ENCODE results near the gene ESRRA.

The ESRRA gene

DNA sequence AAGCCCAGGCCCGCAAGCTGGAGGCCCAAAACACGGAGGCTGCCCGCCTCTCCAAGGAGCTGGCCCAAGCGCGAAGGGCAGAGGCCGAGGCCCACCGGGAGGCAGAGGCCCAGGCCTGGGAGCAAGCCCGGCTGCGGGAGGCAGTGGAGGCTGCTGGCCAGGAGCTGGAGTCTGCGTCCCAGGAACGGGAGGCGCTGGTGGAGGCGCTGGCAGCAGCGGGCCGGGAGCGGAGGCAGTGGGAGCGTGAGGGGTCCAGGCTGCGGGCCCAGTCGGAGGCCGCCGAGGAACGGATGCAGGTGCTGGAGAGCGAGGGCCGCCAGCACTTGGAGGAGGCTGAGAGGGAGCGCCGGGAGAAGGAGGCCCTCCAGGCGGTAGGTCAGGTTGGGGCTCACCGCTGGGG lies 39.5 kb downstream of the ESRRA start:
- no peaks in the 10 kb centered on the region for H3K79me1 ChIP-seq (replicated peaks; ENCODE audit: low read length, poor library complexity, severe bottlenecking)
- H3K18ac ChIP-seq (ENCODE audit: low read depth in 1 of 2, low read length in 2 of 2), result no peak overlapping the region
- no peak overlapping the region for H2BK15ac ChIP-seq (ENCODE audit: low read depth, poor library complexity, severe bottlenecking)
- 95% methylated on average over 28 of the region's 28 CpGs for whole genome bisulfite sequencing
- no peak overlapping the region for H3K27ac ChIP-seq (ENCODE audit: low read length, poor library complexity, severe bottlenecking)
- H2BK5ac ChIP-seq (ENCODE audit: low read depth, low read length, poor library complexity, severe bottlenecking), result no peak overlapping the region
- no peak overlapping the region for H4K91ac ChIP-seq (ENCODE audit: low read length)
- no peak overlapping the region for H3K9ac ChIP-seq (ENCODE audit: low read length)
- H3K9me3 ChIP-seq (ENCODE audit: control insufficient read depth, low read length), result no peaks in the 10 kb centered on the region
- H2BK12ac ChIP-seq (ENCODE audit: low read length in 2 of 2), result no peak overlapping the region
- H2BK120ac ChIP-seq (ENCODE audit: low read depth, low read length), result no peak overlapping the region
- peaks cover 17% of the 10 kb centered on the region for H3K4me1 ChIP-seq (ENCODE audit: control insufficient read depth, insufficient read depth, low read depth, low read length)
- H4K8ac ChIP-seq (ENCODE audit: low read length), result no peak overlapping the region
- no peak overlapping the region for H2AFZ ChIP-seq (ENCODE audit: low read depth, low read length)
- no peaks in the 10 kb centered on the region for H3K36me3 ChIP-seq (ENCODE audit: control insufficient read depth in 1 of 2, insufficient read depth in 2 of 2, low read depth in 1 of 2, low read length in 2 of 2)
- no peak overlapping the region for H3K4me3 ChIP-seq (ENCODE audit: insufficient read depth in 1 of 2, low read depth in 1 of 2, low read length in 2 of 2)
- H2AK5ac ChIP-seq (ENCODE audit: low read length, severe bottlenecking), result no peak overlapping the region
- H3K4ac ChIP-seq (ENCODE audit: low read depth in 1 of 2, low read length in 2 of 2), result no peak overlapping the region
- peaks cover 0 to 19% of the 10 kb centered on the region in 2 experiments for H3K27me3 ChIP-seq (ENCODE audit: control insufficient read depth in 1 of 2, insufficient read depth in 1 of 2, low read length in 2 of 2)
- no peak overlapping the region for H3K14ac ChIP-seq (ENCODE audit: low read length in 2 of 2)
- DNase-seq, result no peak
- H3K4me2 ChIP-seq (ENCODE audit: low read length, poor library complexity, severe bottlenecking), result no peak overlapping the region
- no peak overlapping the region for H3K23ac ChIP-seq (ENCODE audit: low read length in 2 of 2)

DNA sequence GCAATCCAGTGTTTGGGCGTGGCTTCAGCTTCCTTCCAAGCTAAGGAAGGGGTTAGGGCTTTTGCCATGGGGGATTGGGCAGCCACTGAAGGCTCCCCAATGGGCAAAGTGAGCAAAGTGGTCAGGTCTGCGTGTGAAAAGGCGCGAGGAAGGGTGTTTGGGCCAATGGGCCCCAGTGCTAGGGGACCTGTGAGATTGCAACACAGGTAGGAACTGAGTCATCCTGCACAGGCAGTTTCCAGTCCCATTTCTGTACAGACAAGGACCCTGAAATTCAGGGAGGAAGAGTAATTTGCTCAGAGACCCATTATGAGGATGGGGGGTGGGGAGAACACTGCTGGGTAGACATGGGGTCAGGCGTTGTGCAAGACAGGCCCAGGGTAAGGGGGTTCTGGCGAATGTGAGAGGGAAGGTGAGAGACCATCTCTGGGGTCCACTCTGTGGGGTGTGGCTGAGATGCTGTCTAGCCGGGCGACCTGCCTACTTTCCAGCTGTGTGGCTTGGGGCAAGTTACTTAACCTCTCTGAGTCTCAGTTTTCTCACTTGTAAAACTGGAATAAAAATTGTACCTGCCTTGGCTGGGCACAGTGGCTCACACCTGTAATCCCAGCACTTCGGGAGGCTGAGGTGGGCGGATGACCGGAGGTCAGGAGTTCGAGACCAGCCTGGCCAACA lies 42.0 kb downstream of the ESRRA start:
- H4K8ac ChIP-seq (ENCODE audit: low read length), result peak overlapping the region; percentile 14
- H3K27ac ChIP-seq (ENCODE audit: low read length, poor library complexity, severe bottlenecking), result no peak overlapping the region
- H2BK120ac ChIP-seq (ENCODE audit: low read depth, low read length), result no peak overlapping the region
- no peak overlapping the region for H4K91ac ChIP-seq (ENCODE audit: low read length)
- H3K4me2 ChIP-seq (ENCODE audit: low read length, poor library complexity, severe bottlenecking), result no peak overlapping the region
- H3K9me3 ChIP-seq (ENCODE audit: control insufficient read depth, low read length), result no peaks in the 10 kb centered on the region
- H3K4ac ChIP-seq (ENCODE audit: low read depth in 1 of 2, low read length in 2 of 2), result no peak overlapping the region
- no peak overlapping the region for H3K14ac ChIP-seq (ENCODE audit: low read length in 2 of 2)
- peaks cover 9% of the 10 kb centered on the region for H3K4me1 ChIP-seq (ENCODE audit: control insufficient read depth, insufficient read depth, low read depth, low read length)
- peak; percentile 23 for DNase-seq
- no peak overlapping the region for H3K18ac ChIP-seq (ENCODE audit: low read depth in 1 of 2, low read length in 2 of 2)
- H3K27me3 ChIP-seq (ENCODE audit: control insufficient read depth in 1 of 2, insufficient read depth in 1 of 2, low read length in 2 of 2), result peaks cover 0 to 7% of the 10 kb centered on the region in 2 experiments
- no peak overlapping the region for H2BK15ac ChIP-seq (ENCODE audit: low read depth, poor library complexity, severe bottlenecking)
- 86% methylated on average over 12 of the region's 12 CpGs for whole genome bisulfite sequencing
- H2BK12ac ChIP-seq (ENCODE audit: low read length in 2 of 2), result peak overlapping the region in 1 of 2 experiments; percentile 44
- H3K23ac ChIP-seq (ENCODE audit: low read length in 2 of 2), result no peak overlapping the region
- H3K4me3 ChIP-seq (ENCODE audit: insufficient read depth in 1 of 2, low read depth in 1 of 2, low read length in 2 of 2), result no peak overlapping the region
- H3K36me3 ChIP-seq (ENCODE audit: control insufficient read depth in 1 of 2, insufficient read depth in 2 of 2, low read depth in 1 of 2, low read length in 2 of 2), result no peaks in the 10 kb centered on the region
- no peak overlapping the region for H2AFZ ChIP-seq (ENCODE audit: low read depth, low read length)
- H3K9ac ChIP-seq (ENCODE audit: low read length), result no peak overlapping the region
- H2AK5ac ChIP-seq (ENCODE audit: low read length, severe bottlenecking), result no peak overlapping the region
- no peaks in the 10 kb centered on the region for H3K79me1 ChIP-seq (replicated peaks; ENCODE audit: low read length, poor library complexity, severe bottlenecking)
- no peak overlapping the region for H2BK5ac ChIP-seq (ENCODE audit: low read depth, low read length, poor library complexity, severe bottlenecking)

DNA sequence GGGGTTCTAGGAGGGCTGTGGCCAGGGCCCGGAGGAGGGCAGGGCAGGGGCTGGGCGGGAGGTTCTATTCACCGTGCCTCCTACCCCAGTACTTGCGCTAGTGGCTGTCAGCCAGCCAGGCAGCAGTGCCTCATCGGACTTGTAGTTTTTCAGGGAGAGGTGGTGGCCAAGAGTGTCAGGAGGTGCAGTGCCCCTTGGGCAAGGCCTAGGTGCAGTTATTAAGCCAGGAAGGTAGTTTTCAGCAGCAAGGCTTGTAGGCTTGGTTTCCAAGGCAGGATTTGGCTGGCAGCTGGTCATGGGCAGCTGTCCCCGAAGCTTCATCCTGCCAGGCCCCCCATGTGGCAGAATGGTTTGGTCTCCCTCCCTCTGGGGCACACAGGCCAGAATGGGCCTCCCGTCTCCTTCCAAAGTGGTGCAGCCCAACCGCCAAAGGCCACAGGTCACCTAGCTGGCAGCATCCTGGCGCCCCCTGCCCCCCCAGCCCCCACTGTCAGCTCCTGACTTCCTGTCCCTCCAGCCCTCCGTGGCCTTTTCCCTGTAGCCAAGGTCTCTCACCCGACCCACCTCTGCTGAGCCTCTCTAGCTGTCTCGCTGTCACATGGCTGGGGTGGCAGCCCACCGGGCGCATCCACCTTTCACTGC lies 43.2 kb downstream of the ESRRA start:
- WGBS, result 68% methylated on average over 14 of the region's 14 CpGs

DNA sequence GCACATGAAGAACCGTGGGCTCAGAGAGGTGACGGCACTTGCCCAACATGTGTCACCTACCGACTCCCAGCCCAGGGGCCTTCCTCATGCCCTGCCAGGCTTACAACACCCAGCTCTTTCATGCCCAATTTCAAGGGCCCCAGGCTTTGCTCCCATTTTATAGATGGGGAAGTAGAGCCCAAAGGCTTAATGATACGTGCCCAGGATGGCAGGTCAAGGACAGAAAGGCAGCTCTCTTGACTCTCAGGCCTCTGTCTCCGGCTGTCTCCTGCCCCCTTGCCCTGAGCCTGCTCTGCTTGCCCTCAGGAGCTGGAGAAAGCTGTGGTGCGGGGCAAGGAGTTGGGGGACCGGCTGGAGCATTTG lies 43.7 kb downstream of the ESRRA start:
- no peak overlapping the region for H3K23ac ChIP-seq (ENCODE audit: low read length in 2 of 2)
- no peak for DNase-seq
- H3K4me1 ChIP-seq (ENCODE audit: control insufficient read depth, insufficient read depth, low read depth, low read length), result peaks cover 7% of the 10 kb centered on the region
- H2BK5ac ChIP-seq (ENCODE audit: low read depth, low read length, poor library complexity, severe bottlenecking), result no peak overlapping the region
- H3K9me3 ChIP-seq (ENCODE audit: control insufficient read depth, low read length), result no peaks in the 10 kb centered on the region
- no peak overlapping the region for H3K27ac ChIP-seq (ENCODE audit: low read length, poor library complexity, severe bottlenecking)
- H3K18ac ChIP-seq (ENCODE audit: low read depth in 1 of 2, low read length in 2 of 2), result no peak overlapping the region
- no peak overlapping the region for H4K91ac ChIP-seq (ENCODE audit: low read length)
- WGBS, result 92% methylated on average over 7 of the region's 7 CpGs
- no peaks in the 10 kb centered on the region for H3K79me1 ChIP-seq (replicated peaks; ENCODE audit: low read length, poor library complexity, severe bottlenecking)
- no peak overlapping the region for H2BK12ac ChIP-seq (ENCODE audit: low read length in 2 of 2)
- no peak overlapping the region for H3K4ac ChIP-seq (ENCODE audit: low read depth in 1 of 2, low read length in 2 of 2)
- no peak overlapping the region for H2AK5ac ChIP-seq (ENCODE audit: low read length, severe bottlenecking)
- no peak overlapping the region for H3K4me3 ChIP-seq (ENCODE audit: insufficient read depth in 1 of 2, low read depth in 1 of 2, low read length in 2 of 2)
- no peak overlapping the region for H4K8ac ChIP-seq (ENCODE audit: low read length)
- H3K27me3 ChIP-seq (ENCODE audit: control insufficient read depth in 1 of 2, insufficient read depth in 1 of 2, low read length in 2 of 2), result peaks cover 0 to 12% of the 10 kb centered on the region in 2 experiments
- H2AFZ ChIP-seq (ENCODE audit: low read depth, low read length), result no peak overlapping the region
- H2BK15ac ChIP-seq (ENCODE audit: low read depth, poor library complexity, severe bottlenecking), result no peak overlapping the region
- no peak overlapping the region for H3K4me2 ChIP-seq (ENCODE audit: low read length, poor library complexity, severe bottlenecking)
- H3K14ac ChIP-seq (ENCODE audit: low read length in 2 of 2), result peak overlapping the region in 1 of 2 experiments; percentile 30
- no peak overlapping the region for H2BK120ac ChIP-seq (ENCODE audit: low read depth, low read length)
- no peaks in the 10 kb centered on the region for H3K36me3 ChIP-seq (ENCODE audit: control insufficient read depth in 1 of 2, insufficient read depth in 2 of 2, low read depth in 1 of 2, low read length in 2 of 2)
- H3K9ac ChIP-seq (ENCODE audit: low read length), result no peak overlapping the region

More for the DNA sequence above, 43.2 kb downstream of the ESRRA start:
- Histone ChIP-seq H3K23ac (ENCODE audit: low read length in 2 of 2) (no peak overlapping the region), H3K4ac (ENCODE audit: low read depth in 1 of 2, low read length in 2 of 2) (no peak overlapping the region), H3K18ac (ENCODE audit: low read depth in 1 of 2, low read length in 2 of 2) (no peak overlapping the region), H2BK12ac (ENCODE audit: low read length in 2 of 2) (no peak overlapping the region), H3K79me1 (replicated peaks; ENCODE audit: low read length, poor library complexity, severe bottlenecking) (no peaks in the 10 kb centered on the region), H3K9me3 (ENCODE audit: control insufficient read depth, low read length) (no peaks in the 10 kb centered on the region), H3K4me1 (ENCODE audit: control insufficient read depth, insufficient read depth, low read depth, low read length) (peaks cover 7% of the 10 kb centered on the region), H2BK15ac (ENCODE audit: low read depth, poor library complexity, severe bottlenecking) (no peak overlapping the region), H4K91ac (ENCODE audit: low read length) (no peak overlapping the region), H3K4me3 (ENCODE audit: insufficient read depth in 1 of 2, low read depth in 1 of 2, low read length in 2 of 2) (no peak overlapping the region), H3K9ac (ENCODE audit: low read length) (no peak overlapping the region), H2AK5ac (ENCODE audit: low read length, severe bottlenecking) (no peak overlapping the region), H2BK120ac (ENCODE audit: low read depth, low read length) (peak overlapping the region; percentile 9), H3K27ac (ENCODE audit: low read length, poor library complexity, severe bottlenecking) (no peak overlapping the region), H3K4me2 (ENCODE audit: low read length, poor library complexity, severe bottlenecking) (no peak overlapping the region), H3K36me3 (ENCODE audit: control insufficient read depth in 1 of 2, insufficient read depth in 2 of 2, low read depth in 1 of 2, low read length in 2 of 2) (no peaks in the 10 kb centered on the region), H3K14ac (ENCODE audit: low read length in 2 of 2) (peak overlapping the region in 1 of 2 experiments; percentile 30), H3K27me3 (ENCODE audit: control insufficient read depth in 1 of 2, insufficient read depth in 1 of 2, low read length in 2 of 2) (peaks cover 0 to 9% of the 10 kb centered on the region in 2 experiments), H2AFZ (ENCODE audit: low read depth, low read length) (no peak overlapping the region), H4K8ac (ENCODE audit: low read length) (peak overlapping the region; percentile 42), H2BK5ac (ENCODE audit: low read depth, low read length, poor library complexity, severe bottlenecking) (no peak overlapping the region)
- DNase-seq, result no peak

All from mesenchymal stem cell (in vitro differentiated cells and primary cell).